Trophoblast cell (in vitro differentiated cells and primary cell): ENCODE measurements around the gene WIZ.

Experiments
- DNase-seq, 2 donors: peaks; one replicate each; pipeline ENCODE4 v3.0.0-alpha.2; 2016
- H2AFZ ChIP-seq: 2 replicates; pipeline ENCODE4 v1.6.1; 2013; ENCODE audit warnings: low read length, moderate library complexity, mild to moderate bottlenecking; ENCODE audit not compliant: insufficient read depth, poor library complexity
- H2AK5ac ChIP-seq: 2 replicates; pipeline ENCODE4 v1.6.1; 2013; ENCODE audit warnings: mild to moderate bottlenecking, low read length
- H2BK120ac ChIP-seq: 2 replicates; pipeline ENCODE4 v1.6.1; 2013; ENCODE audit warnings: low read length, mild to moderate bottlenecking, moderate library complexity; ENCODE audit not compliant: insufficient read depth, poor library complexity
- H2BK12ac ChIP-seq: 2 replicates; pipeline ENCODE4 v1.6.1; 2013; ENCODE audit warnings: mild to moderate bottlenecking, low read length, moderate library complexity
- H2BK5ac ChIP-seq: 2 replicates; pipeline ENCODE4 v1.6.1; 2013; ENCODE audit warnings: low read length, low read depth, moderate library complexity, mild to moderate bottlenecking; ENCODE audit not compliant: poor library complexity
- H3K14ac ChIP-seq: 2 replicates; pipeline ENCODE4 v1.6.1; 2013; ENCODE audit warnings: mild to moderate bottlenecking, low read length
- H3K18ac ChIP-seq: 2 replicates; pipeline ENCODE4 v1.6.1; 2013; ENCODE audit warnings: mild to moderate bottlenecking, low read length
- H3K23ac ChIP-seq: 2 replicates; pipeline ENCODE4 v1.6.1; 2013; ENCODE audit warnings: low read length
- H3K27ac ChIP-seq: 2 replicates; pipeline ENCODE4 v1.5.1; 2013; ENCODE audit warnings: low read depth, mild to moderate bottlenecking, inconsistent platforms, low read length, moderate library complexity
- H3K27me3 ChIP-seq: 2 replicates; pipeline ENCODE4 v1.6.1; 2013; ENCODE audit warnings: inconsistent platforms, mild to moderate bottlenecking, low read length, moderate library complexity; ENCODE audit not compliant: insufficient read depth
- H3K36me3 ChIP-seq, 2 experiments: 1 replicate in 1 of 2; 2 replicates in 1 of 2; pipeline ENCODE4 v1.6.1; 2013; ENCODE audit warnings: low read length in 2 of 2, mild to moderate bottlenecking in 2 of 2, moderate library complexity in 1 of 2; ENCODE audit not compliant: insufficient read depth in 2 of 2, control insufficient read depth in 1 of 2
- H3K4ac ChIP-seq: 2 replicates; pipeline ENCODE4 v1.6.1; 2013; ENCODE audit warnings: low read depth, mild to moderate bottlenecking, low read length, moderate library complexity
- H3K4me1 ChIP-seq, 2 experiments: 1 replicate in 1 of 2; 2 replicates in 1 of 2; pipeline ENCODE4 v1.6.1; 2013; ENCODE audit warnings: low read length in 2 of 2, mild to moderate bottlenecking in 2 of 2, moderate library complexity in 1 of 2; ENCODE audit not compliant: insufficient read depth in 2 of 2, control insufficient read depth in 1 of 2
- H3K4me2 ChIP-seq: 2 replicates; pipeline ENCODE4 v1.6.1; 2013; ENCODE audit warnings: inconsistent platforms, mild to moderate bottlenecking, low read length, moderate library complexity
- H3K4me3 ChIP-seq: 2 replicates; pipeline ENCODE4 v1.5.1; 2013; ENCODE audit warnings: mild to moderate bottlenecking, low read depth, low read length, inconsistent platforms
- H3K79me1 ChIP-seq: one replicate; pipeline ENCODE4 v1.6.1; 2013; ENCODE audit warnings: low read length
- H3K79me2 ChIP-seq: 2 replicates; pipeline ENCODE4 v1.6.1; 2013; ENCODE audit warnings: low read length, mild to moderate bottlenecking; ENCODE audit not compliant: control insufficient read depth, insufficient read depth, poor library complexity
- H3K9ac ChIP-seq: 2 replicates; pipeline ENCODE4 v1.6.1; 2013; ENCODE audit warnings: mild to moderate bottlenecking, low read length
- H3K9me3 ChIP-seq: 2 replicates; pipeline ENCODE4 v1.6.1; 2013; ENCODE audit warnings: low read depth, mild to moderate bottlenecking, control low read depth, inconsistent platforms, low read length; ENCODE audit not compliant: insufficient read depth
- H4K12ac ChIP-seq: 2 replicates; pipeline ENCODE4 v1.6.1; 2013; ENCODE audit warnings: low read depth, mild to moderate bottlenecking, low read length, moderate library complexity
- H4K8ac ChIP-seq: 2 replicates; pipeline ENCODE4 v1.6.1; 2013; ENCODE audit warnings: low read depth, mild to moderate bottlenecking, low read length, moderate library complexity
- H4K91ac ChIP-seq: one replicate; pipeline ENCODE4 v1.6.1; 2013; ENCODE audit warnings: low read depth, mild to moderate bottlenecking, low read length, moderate library complexity
- whole genome bisulfite sequencing: extraction: QIAGEN DNeasy Blood & Tissue Kit; methylation state at CpG from one replicate; pipeline ENCODE4 v1.1.7; 2013; ENCODE audit warnings: missing lambda C conversion rate; ENCODE audit not compliant: insufficient read length, insufficient coverage; ENCODE audit errors: extremely low coverage; 5-methylcytosine and 5-hydroxymethylcytosine counted together

The WIZ gene

GRCh38 chr19:15450528-15450890 lies 753 bp upstream of the WIZ start:
- H2AK5ac ChIP-seq, result no peak overlapping the region
- H3K4me1 ChIP-seq, result peaks cover 8 to 11% of the 10 kb centered on the region in 2 experiments
- WGBS, result 100% methylated on average over 1 of the region's 1 CpG

DNA sequence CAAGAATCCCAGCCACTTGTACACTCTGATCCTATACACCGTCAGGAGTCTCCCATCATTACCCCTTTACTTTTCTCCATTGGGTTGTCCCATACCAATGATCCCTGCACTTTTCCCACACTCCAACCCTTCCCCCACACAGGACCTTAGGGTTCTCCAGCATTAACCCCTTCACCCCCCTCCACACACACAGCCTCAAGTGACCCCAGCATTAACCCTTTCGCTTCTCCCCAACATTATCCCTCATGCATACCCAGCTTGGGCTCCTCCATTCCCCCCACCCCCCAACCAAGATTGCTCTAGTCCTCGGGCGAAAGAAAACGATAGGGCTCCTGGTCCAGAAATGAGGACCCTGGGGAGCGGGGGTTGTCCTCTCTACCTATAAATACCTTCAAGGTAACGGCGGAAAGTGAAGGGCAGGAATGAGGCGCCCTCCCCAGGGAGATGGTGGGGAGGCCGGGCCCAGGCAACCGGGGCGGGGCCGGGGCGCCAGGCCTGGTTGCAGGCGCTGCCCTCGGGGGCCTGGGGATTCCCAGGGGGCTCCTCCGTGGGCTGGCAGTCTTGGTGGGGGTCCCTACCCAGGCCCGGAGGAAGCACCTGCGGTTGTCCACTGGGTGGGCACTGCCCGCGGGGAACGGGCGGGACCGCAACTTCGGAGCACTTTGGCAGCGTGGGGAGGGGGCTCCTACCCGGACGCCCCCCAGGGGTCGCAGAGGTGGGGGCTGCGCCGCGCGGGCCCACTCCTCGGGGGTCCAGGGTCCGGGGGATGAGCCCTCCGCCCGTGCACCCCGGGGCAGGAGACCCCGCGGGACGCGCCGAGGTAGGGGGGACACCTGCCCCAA lies 757 bp downstream of the WIZ start:
- Histone ChIP-seq H3K23ac (no peak overlapping the region), H3K27ac (no peak overlapping the region), H2AFZ (peak overlapping the region; percentile 90), H3K9me3 (peaks cover 16% of the 10 kb centered on the region), H2BK5ac (no peak overlapping the region), H3K79me2 (no peaks in the 10 kb centered on the region), H3K4me2 (peak overlapping the region; percentile 90), H3K9ac (no peak overlapping the region), H3K79me1 (no peaks in the 10 kb centered on the region), H4K8ac (peak overlapping the region; percentile 83), H3K4me1 (peaks cover 8 to 11% of the 10 kb centered on the region in 2 experiments), H4K12ac (peak overlapping the region; percentile 55), H3K18ac (peak overlapping the region; percentile 39), H3K27me3 (peaks cover 12% of the 10 kb centered on the region), H2BK120ac (no peak overlapping the region), H3K4ac (peak overlapping the region; percentile 27), H2AK5ac (peak overlapping the region; percentile 50), H3K36me3 (no peaks in the 10 kb centered on the region), H4K91ac (peak overlapping the region; percentile 68), H2BK12ac (peak overlapping the region; percentile 60), H3K14ac (peak overlapping the region; percentile 32), H3K4me3 (peak overlapping the region; percentile 69)
- WGBS, result no CpG with 5 or more reads among the region's 43 CpGs
- DNase-seq, result peak in 1 of 2 donors; percentile 44

More at GRCh38 chr19:15450528-15450890, 753 bp upstream of the WIZ start:
- DNase-seq, result no peak
- no peak overlapping the region for H2BK12ac ChIP-seq
- no peak overlapping the region for H3K23ac ChIP-seq
- H3K36me3 ChIP-seq, result no peaks in the 10 kb centered on the region
- no peaks in the 10 kb centered on the region for H3K79me2 ChIP-seq
- no peak overlapping the region for H2BK120ac ChIP-seq
- H4K8ac ChIP-seq, result peak overlapping the region; percentile 63
- H3K4me2 ChIP-seq, result peak overlapping the region; percentile 68
- H3K27me3 ChIP-seq, result peaks cover 15% of the 10 kb centered on the region
- no peak overlapping the region for H3K4ac ChIP-seq
- H3K9me3 ChIP-seq, result peaks cover 21% of the 10 kb centered on the region
- no peak overlapping the region for H4K91ac ChIP-seq
- peak overlapping the region; percentile 15 for H2AFZ ChIP-seq
- no peak overlapping the region for H3K4me3 ChIP-seq
- peak overlapping the region; percentile 47 for H4K12ac ChIP-seq
- H3K18ac ChIP-seq, result no peak overlapping the region
- H3K9ac ChIP-seq, result no peak overlapping the region
- no peak overlapping the region for H2BK5ac ChIP-seq
- H3K14ac ChIP-seq, result no peak overlapping the region
- no peak overlapping the region for H3K27ac ChIP-seq
- no peaks in the 10 kb centered on the region for H3K79me1 ChIP-seq

- Histone ChIP-seq H3K9me3 (peaks cover 14% of the 10 kb centered on the region), H3K4me2 (no peak overlapping the region), H3K9ac (no peak overlapping the region), H3K4me1 (peaks cover 8 to 11% of the 10 kb centered on the region in 2 experiments), H2AK5ac (no peak overlapping the region), H2BK12ac (no peak overlapping the region), H2BK120ac (no peak overlapping the region), H2AFZ (no peak overlapping the region), H3K18ac (no peak overlapping the region), H4K12ac (no peak overlapping the region), H3K36me3 (no peaks in the 10 kb centered on the region), H3K4me3 (no peak overlapping the region), H3K27ac (no peak overlapping the region), H2BK5ac (no peak overlapping the region), H3K79me2 (no peaks in the 10 kb centered on the region), H3K23ac (no peak overlapping the region), H4K8ac (no peak overlapping the region), H3K14ac (no peak overlapping the region), H4K91ac (no peak overlapping the region), H3K27me3 (peaks cover 11% of the 10 kb centered on the region), H3K4ac (no peak overlapping the region), H3K79me1 (no peaks in the 10 kb centered on the region)
- no peak for DNase-seq
- no CpG with 5 or more reads among the region's 17 CpGs for WGBS
These were observed 1.5 kb downstream of the WIZ start for GRCh38 chr19:15448044-15448777.

DNA sequence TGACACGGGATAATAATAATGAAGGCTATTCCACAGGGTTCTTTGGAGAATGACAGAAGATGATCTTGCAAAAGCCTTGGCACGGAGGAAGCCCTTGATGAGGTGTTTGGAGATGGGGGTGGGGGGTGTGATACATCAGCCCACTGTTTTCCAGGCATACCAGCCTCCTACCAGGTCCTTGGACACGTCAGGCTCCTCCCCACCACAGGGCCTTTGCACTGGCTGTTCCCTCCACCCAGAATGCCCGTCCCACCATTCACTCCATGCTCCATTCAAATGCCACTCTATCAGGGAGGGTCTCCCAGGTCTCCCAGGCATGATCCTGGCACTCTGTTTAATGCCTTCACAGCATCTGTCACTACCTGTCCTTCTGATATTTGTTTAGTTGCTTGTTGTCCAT lies 2.7 kb downstream of the WIZ start:
- H2AFZ ChIP-seq, result no peak overlapping the region
- no peak overlapping the region for H3K4ac ChIP-seq
- peaks cover under 1% of the 10 kb centered on the region for H3K27me3 ChIP-seq
- no peak overlapping the region for H4K8ac ChIP-seq
- H4K12ac ChIP-seq, result no peak overlapping the region
- no CpG with 5 or more reads among the region's 4 CpGs for WGBS
- no peak overlapping the region for H3K9ac ChIP-seq
- no peak for DNase-seq
- H3K4me1 ChIP-seq, result peaks cover 3 to 5% of the 10 kb centered on the region in 2 experiments
- H3K79me1 ChIP-seq, result no peaks in the 10 kb centered on the region
- no peak overlapping the region for H4K91ac ChIP-seq
- no peak overlapping the region for H2BK5ac ChIP-seq
- H3K4me3 ChIP-seq, result peak overlapping the region; percentile 11
- no peak overlapping the region for H3K23ac ChIP-seq
- no peak overlapping the region for H2AK5ac ChIP-seq
- no peak overlapping the region for H3K4me2 ChIP-seq
- no peaks in the 10 kb centered on the region for H3K36me3 ChIP-seq
- H3K18ac ChIP-seq, result no peak overlapping the region
- H3K14ac ChIP-seq, result no peak overlapping the region
- peaks cover 7% of the 10 kb centered on the region for H3K9me3 ChIP-seq
- no peaks in the 10 kb centered on the region for H3K79me2 ChIP-seq
- H3K27ac ChIP-seq, result no peak overlapping the region
- H2BK120ac ChIP-seq, result no peak overlapping the region
- H2BK12ac ChIP-seq, result no peak overlapping the region
